IPS DF 4.7 (cell line): ENCODE measurements around the gene CACNB1.
A peak's percentile ranks its signal among the peaks of the same experiment; 100 is the strongest.

Experiments used
- DNase-seq: peaks from one replicate; pipeline ENCODE4 v3.0.0-alpha.2; 2013; ENCODE audit warnings: low spot score; ENCODE audit errors: extremely low read depth

CACNB1 gene

DNA sequence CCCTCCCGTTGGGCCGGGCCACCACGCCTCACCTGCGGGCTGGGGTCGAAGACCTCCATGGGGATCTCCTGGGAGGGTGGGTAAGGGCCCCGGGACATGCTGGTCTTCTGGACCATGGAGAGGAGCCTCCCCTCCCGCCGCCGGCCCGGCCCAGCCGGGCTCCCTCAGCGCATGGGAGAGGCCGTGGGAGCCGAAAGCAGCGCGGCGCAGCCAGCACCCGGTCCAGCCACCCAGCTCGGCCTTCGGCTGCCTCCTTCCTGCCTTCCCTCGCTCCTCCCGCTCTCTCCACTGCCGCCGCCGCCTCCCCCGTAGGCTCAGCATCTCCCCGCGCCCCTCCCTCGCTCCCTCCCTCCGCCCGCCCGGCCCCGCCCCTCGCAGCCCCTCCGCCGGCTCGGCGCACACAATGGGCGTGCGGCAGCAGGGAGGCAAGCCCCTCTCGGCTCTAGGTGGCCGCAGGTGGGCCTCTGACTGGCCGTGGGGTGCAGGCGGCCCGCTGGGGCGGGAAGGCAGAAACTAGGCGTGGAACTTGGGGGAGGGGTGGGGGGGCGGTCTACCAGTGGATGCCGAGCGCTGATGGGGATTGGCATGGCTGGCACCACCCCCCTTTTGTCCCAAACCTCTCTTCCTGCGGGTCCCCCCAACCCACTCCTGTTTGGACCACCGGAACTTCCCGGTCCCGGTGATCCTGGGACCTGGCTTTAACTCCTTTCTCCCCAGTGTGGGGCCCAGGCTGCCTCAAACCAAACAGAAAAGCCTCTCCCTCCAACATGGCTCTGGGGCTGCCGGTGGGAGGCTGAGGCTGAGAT is at the start of gene CACNB1:
TSS of gene CACNB1 (minus strand) at position 290 of the 806 bp plus-strand sequence. CDS start at position 116, 174 bp downstream.
- no peak for DNase-seq

DNA sequence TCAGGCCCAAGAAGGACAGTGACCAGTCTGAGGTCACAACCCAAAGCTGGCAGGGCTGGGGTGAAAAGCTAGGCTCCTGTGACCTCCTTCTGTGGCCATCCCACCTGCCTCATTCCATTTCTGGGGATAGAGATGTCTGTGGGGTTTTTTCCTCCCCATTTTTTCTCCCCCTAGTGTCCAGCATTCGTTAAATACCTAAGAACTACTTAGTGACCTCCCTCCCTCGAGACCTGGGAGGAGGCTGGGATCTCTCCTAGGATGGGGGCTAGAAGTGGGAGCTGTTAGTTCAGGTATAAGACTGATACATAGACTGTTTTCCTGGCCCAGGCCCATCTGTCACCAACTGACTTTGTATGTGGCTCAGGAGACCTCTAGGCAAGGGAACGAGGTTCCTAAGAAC is 48.8 kb upstream of the CACNB1 start:
- DNase-seq, result no peak

DNA sequence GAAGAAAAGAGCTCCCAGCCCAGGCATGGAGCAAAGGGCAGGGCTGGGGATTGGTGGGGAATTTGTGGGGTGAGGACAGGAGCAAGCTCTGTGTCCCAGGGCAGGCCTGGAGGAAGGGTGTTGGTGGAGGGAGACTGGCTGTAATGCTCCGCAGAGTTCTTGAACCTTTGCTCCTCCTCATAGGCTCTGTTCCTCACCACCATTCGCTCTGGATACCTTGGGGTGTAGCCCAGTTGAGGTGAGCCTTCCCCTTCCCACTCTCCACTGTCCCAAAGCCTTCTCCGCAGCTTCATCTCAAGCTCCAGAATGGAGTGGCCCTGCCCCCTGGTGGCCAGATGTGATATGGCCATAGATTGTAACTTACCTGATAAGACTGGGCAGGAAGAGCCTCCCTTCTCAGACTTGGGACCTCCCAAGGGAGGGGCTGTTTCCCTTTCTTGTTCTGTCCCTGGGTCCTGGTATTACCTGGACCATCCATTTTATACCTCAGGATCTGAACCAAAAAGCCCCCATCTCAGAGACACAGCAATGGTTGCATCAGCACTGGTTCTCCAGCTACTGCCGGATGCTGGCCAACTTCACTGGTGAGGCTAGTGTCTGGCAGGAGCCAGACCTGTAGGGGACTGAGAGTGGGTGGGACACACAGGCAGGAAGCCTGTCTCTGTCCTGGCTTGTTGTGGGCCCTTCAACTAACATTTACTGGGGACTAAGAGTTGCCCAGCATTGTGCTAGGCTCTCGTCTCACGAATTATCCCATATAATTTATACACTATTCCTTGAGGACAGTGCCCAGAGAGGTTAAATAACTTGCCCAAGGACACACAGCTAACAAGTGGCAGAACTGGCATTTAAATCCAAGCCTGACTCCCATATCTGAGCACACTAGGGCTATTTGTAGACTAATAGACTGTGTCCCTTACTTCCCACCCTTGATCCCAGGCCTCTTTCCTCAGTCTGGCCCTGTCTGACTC is 47.4 kb upstream of the CACNB1 start:
- DNase-seq, result peak; percentile 88

DNA sequence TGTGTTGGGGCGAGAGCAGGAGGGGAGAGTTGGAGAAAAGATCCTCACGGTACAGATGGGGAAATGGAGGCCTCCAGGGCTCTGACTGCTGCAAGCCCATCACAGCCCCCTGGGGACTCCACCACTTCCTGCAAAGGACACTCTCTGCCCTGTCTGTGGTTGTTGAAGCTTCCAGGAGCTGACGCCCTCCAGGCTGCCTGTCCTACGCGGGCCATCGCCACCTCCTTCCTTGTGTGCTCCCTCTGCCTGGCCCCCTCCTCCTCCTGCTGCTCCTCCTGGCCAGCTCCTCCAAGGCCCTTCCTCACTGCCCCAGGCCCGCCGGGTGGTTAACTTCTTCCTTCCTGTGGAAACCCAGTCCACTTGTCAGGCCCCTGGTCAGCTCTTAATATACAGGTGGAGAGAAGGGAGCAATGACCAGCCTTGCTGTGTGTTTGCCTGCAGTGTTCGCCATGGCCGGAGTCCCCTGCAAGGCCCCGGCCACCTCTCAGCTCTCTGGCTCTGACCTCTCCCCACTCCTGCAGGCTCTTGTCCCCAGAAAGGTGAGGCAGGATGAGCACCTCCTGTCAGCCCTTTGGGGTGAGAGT is 46.6 kb upstream of the CACNB1 start:
- no peak for DNase-seq

DNA sequence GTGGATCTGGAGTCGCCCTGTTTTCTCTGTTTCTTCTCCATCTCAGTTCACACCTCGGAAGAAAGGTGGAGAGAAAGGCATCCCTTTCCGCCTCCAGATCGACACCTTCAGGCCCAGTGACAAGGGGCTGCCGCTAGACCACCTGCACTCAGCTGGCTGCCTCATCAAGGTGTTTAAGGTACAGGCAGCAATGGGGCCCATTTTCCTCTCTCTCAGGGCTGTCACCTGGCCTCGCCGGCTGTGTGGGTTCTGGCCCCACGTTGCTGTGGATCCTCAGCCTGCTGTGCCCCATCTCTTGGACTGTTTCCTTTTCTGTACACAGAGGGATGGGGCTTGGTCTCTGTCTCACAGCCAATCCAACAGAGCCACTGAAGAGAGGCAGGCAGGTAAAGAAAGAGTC is 45.7 kb upstream of the CACNB1 start:
- DNase-seq, result no peak

DNA sequence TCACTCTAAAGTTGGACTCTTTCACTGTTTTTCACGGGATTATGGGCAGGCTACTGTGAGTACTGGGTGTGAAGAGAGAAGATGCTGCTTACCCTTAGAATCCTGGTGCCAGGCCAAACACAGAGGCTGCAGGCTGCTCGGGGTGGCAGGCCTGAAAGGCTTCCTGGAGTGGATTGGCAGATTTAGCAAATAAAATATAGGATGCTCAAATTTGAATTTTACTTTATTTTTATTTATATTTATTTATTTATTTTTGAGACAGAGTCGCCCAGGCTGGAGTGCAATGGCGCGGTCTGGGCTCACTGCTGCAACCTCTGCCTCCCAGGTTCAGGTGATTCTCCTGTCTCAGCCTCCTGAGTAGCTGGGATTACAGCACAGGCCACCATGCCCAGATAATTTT is 43.2 kb upstream of the CACNB1 start:
- no peak for DNase-seq

DNA sequence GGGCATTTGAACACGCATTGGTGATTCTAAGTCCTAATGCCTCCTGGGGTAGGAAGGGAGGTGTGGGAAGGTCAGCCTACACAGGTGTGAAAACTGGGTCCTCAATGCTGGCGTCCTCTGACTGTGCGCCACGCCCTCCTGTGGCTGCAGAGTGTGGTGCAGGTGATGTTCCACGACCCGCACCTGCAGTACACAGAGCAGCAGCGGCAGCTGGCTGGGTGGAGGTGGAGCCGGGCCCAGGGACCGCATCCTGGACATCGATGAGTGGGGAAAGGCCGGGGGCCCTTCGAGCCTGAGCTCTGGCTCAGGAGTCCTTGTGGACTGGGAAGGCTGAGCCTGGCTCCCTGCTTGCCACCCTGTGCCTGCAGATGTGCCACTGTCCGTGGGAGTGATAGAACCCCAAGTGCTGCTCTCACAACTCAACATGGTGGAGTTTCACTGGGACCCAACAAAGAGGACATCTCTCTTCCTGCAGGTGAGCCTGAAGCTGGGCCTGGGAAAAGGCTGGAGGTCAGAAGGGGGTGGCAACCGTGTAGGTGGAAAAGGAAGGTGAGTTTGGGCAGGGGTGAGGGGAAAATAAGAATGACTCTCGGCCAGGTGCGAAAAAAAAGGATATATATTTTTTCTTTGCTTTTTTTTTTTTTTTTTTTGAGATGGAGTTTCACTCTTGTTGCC is 42.3 kb upstream of the CACNB1 start:
- DNase-seq, result peak; percentile 58

DNA sequence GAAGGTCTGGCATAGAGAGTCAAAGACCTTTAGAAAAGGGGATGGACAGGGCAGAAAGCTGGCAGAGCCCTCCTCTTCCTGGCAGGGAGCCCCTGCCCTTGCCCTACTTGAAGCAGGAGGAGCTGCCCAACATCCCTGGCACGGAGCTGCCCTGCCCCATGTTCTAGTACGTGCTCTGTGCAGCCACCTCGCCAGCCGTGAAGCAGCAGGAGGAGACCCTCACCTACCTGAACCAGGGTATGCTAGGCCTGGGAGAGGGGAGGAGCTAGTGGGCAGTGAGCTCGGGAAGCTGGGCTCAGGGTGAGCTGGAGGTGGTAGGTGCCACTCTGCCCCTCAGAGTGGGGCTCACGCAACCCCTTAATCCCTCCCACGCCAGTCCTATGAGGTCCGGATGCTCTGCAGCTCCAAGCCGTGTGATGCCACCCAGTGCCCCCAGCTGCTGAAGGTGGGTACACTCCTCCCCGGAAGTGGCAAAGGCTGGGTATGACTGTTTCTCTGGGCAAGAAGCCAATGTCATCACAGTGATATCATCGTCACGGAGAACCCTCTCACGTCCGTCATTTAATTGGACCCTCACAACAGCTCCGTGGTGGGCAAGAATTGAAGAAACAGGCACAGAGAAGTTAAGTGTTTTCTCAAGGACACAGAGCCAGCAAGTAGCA is 41.0 kb upstream of the CACNB1 start:
- no peak for DNase-seq

DNA sequence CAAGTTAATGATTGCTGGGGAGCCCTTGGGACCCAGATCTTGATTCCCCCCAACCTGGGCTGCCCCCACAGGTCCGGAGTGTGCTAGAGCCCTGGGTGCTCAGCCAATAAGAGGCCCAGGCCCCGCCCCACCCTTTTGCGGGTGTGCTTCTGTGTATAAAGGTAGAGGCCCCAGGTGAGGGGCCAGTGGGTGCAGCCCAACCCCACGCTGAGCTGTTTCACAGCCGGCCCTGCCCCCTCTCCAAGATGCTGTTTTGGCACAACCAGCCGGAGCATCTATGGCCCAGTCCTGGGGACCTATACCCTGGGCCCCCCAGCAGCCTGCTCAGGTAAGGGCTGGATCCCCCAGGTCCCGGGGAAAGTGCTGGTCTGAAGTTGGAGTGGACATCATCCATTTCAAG is 40.1 kb upstream of the CACNB1 start:
- DNase-seq, result no peak

DNA sequence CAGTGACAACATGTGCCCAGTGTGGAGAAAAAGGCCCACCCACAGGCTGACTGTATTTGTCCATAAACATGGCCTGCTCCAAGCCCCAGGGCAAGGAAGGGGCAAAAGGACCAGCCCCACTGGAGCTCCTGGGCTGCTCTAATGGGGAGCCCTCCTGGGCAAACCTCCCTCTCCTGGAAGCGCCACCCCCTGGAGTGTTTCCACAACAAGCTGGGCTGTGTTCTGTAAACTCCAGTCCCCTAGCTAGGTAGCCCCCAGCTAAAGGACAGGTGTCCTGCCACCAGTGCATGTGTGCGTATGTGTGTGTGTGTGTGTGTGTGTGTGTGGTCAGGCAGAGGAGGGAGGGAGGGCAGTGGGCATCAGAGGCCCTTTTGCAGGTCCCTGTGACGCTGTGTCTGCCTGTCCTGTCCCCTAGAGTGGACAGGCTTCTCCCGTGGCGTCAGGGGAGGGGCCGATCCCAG is 39.5 kb upstream of the CACNB1 start:
- DNase-seq, result no peak

DNA sequence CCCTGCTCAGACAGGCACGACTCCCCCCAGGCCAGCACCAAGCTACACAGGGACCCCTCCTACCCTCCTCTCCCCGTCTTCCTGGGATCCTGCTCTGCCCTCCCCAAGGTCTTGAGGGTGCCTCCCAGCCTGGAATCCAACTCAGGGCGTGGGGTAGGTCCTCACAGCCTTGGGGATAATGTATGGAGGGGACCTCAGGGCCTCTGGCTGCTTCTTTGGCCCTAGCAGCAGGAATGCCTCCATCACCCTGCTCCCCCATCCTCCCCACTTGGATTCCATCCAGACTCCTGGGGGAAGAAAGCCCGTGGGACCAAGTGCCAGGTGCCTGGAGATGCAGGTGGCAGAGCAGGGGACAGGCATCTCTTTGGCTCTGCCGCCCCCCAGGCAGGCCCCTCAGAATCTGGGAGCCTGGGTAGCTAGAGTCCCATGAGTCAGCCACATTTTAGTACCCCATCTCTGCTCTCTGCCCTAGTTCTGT is 39.0 kb upstream of the CACNB1 start:
- DNase-seq, result no peak

DNA sequence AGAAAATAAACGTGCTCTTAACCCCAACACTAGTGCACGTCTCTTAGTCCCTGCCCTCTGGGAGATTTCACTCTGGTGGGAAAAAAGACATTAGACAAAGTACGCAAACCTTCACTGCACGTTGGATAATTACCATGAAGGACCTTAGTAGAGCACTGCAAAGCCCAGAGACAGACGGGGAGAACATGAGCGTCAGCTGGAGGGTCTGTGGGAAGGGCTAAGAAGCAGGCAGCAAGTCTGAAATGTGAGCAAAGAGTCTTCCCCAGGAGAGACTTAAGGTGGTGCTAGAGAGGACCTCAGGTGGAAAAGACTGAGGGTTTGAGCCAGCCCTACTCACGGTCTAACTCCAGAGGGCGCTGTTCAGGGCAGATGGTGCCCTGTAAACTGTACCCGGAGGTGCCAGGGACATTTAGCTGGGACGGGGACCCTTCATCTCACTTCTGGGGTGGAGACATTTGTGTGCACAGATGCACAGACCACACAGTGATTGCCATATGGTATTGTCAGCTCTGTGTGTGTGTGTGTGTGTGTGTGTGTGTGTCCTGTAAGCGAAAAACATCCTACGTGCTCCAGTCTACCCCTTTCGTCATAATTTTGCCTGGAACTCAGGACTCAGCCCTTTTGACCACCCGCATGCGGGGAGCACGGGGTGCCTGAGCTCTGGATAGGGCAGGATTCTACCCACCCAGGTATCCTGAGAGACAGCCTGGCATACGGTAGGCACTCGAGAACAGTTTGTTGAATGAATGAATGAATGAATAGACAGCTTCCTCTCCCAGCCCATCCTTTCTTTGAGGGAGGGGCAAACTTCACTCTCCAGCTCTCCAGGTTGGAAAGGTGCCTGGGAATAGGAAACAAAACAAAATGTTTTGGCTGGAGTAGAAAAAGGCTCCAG is 38.3 kb upstream of the CACNB1 start:
- DNase-seq, result peak; percentile 89

DNA sequence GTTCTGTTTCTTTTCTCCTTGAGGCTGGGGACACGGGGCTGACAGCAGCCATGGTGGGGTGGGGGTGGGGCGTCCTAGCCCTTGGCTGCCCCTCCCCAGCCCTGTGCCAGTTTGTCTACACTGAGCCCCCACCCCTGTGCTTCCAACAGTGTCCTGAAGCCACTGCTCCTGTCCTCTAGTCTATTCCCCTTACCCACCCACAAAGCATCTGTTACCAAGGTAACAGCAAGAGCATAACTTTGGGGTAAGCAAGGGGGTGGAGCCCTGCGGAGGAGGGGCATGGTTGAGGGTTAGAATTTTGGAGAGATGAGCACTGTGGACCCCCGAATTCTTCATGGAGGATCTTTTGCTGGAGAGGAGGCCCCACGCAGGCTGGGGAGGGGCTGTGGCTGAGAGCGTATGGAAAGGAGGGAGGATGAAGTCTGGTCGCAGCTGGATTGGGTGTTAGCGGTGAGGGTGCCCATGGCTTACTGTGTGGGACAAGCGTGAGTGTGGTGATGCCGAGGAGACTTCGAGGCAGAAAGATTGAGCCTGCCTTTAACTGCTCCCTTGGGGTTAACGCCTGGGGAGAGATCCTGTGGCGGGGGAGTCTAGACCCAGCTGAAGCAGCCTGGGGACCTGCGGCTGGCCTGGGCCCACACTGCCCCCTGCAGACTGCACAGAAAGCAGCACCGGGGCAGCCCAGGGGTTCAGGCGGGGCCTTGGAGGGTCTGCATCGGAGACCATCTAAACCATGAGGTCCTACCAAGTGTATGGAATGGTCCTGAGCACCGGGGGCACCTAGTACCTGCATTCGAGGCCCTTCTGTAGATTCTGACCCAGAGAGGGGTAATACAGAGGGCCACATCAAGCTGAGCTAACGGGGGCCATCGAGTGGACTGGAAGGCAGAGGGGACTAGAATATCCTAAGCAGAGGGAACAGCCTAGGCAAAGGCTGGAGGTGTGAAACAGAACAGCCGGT is 34.4 kb upstream of the CACNB1 start:
- no peak for DNase-seq

DNA sequence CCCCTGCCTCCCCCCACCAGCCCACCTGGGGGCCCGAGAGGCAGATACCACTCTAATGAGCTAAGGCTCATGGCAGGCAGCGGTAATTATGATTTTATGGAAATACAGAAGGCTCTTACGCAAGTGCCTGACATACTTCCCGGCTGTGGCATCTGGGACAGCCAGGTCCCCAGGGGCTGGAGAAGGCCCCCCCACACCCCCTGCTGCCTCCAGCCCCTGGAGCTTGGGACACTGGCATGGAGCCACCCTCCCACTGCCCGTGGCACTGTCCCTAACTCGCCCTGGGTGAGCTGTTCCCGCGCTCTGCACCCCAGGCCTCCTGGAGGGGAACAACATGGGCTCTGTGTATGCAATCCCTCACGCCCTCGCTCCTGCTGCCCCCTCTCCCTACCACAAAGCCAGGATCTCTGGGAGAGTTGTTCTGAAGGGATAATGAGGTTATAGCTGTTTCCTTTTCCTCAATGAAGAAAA is 33.7 kb upstream of the CACNB1 start:
- no peak for DNase-seq

DNA sequence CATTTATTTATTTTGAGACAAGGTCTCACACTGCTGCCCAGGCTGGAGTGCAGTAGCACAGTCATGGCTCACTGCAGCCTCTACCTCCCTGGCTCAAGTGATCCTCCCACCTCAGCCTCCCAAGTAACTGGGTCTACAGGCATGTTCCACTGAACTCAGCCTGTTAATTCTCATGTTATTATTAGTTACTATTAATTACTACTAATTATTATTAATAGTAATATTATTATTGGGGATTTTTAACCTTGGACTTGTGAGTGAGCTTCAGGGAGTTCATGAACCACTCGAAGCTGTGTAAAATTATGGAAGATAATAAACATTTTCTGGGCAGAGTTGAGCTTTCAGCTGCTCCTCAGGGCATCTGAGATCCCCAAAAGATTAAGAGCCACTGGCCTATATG is 32.9 kb upstream of the CACNB1 start:
- no peak for DNase-seq

DNA sequence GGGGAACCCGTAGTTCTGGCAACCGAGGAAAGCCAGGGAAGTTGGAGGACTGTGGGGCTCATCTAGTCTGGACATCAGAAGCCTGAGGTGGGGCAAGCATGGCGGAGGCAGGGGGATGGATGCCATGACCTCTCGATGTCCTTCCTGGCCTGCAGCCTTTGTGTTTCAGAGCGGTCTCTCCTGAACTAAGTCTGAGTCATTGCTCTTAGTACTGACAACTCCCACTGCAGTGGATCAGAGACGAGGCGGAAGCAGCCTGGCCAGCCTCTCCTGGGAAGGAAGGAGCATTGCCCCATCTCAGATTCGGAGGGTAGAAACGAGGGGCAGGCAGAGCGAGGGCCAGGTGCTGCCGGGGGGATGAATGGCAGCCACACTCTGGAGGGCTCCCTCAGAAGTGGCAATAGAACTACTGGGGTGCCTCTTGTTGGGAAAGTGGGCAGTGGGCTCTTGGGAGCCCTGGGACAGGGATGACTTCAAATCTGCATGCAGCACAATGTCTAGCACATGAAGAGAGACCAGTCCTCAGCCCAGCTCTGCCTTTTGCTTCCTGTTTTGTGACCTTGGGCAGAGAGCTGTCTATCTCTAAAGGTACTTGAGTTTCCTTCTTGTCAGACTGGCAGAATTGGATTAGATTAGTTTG is 31.9 kb upstream of the CACNB1 start:
- no peak for DNase-seq

DNA sequence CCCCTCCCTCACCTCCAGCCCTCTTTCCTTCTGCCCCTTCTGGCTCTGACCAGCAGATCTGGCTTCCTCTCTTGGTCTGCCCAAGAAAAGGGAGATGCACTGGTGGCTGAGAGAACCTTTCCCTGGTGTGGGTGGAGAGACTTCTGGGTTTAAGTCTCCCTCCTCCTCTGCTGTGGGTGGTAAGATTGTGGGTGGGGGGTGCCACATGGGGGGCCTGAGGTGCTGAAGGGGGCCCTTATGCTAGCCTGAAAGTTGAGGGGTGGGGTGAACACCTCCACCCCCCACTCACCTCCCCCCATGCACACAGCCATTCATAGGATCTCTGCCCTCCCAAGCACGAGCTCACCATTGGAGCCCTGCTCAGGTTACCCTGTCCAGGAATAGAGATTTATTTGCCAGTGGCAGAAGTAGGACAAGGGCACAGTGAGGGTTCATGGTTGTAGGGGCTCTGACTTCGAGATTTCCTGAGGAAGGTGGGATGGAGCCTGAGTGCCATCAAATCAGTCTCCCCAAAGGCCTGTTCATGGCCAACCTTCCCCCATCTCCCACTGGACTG is 30.0 kb upstream of the CACNB1 start:
- DNase-seq, result no peak
